NCI-H774 (cell line): Measurements from ENCODE around the gene GPR15LG.

Experiments used
- DNase-seq: peaks from one replicate; lab custom pipeline; 2025; lab: John Stamatoyannopoulos, UW

The GPR15LG gene

DNA sequence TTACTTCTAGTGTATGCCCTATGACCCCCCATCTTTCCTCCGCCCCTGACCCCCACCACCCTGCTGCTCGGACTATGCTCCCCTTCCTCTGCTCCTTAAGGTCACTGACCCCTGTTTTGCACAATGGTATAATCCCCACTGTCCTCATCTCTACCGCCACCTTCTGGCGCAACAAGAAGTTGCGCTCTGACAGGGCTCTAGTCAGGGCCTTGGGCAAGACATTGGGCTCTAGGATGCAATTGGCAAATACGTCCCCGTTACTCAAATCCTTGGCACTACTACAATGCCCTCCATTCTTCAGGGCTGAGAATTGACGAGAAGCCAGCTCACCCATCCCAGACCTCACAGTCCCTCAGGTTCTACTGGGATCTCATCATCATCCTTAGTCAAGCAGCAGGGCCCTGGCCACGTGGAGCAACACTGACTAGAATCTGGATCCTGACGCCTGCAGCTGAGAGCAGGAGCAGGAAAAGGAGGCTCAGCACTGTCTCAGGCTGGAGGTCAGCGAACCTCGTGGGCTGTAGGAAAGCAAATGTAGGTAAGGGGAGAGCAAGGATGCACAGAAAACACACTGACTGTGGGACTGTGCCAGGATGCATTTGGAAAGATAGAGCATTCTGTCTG lies 41.1 kb downstream of the GPR15LG start:
- DNase-seq: no peak

DNA sequence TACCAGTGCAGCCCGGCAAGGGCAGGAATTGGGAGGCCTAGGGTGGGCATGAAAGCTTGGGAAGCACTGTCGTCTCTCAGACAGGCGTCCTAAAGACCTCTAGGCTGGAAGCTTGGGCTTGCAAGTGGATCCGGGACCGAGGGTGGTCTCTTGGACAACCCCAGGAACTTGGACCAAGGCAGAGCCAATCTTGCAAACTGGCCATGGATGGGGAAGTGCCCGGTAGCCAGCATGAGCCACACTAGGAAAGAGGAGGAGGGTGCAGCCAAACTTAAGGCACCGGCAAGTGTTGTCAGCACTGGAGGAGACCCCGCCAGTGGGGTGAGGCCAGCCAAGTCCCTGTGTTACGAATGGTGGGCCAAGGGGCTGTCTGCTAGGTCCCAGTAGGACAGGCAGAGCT lies 43.2 kb downstream of the GPR15LG start:
- no peak for DNase-seq

DNA sequence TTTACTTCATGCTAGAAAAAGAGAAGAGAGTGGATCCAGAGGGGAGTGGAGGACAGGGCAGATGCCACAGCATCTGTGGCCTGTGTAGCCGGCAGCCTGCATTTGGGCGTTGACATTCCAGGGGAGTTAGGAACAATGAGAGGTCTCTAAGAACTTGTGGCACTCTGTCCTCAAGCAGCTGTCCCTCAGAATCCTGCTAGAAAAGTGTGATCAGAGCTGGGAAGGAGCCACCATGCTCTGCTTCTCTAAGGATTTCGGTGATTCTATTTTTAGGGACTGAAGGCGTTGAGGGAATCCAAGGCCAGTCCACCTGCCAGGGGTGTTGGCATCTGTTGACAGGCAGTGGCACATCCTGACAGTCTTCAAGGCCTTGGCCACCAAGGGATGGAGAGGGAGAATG lies 44.1 kb downstream of the GPR15LG start:
- DNase-seq: no peak

- no peak for DNase-seq
Observed at GRCh38 chr10:84221916-84222315, 48.3 kb downstream of the GPR15LG start.

GRCh38 chr10:84224411-84225028 lies 50.9 kb downstream of the GPR15LG start:
- no peak for DNase-seq

DNA sequence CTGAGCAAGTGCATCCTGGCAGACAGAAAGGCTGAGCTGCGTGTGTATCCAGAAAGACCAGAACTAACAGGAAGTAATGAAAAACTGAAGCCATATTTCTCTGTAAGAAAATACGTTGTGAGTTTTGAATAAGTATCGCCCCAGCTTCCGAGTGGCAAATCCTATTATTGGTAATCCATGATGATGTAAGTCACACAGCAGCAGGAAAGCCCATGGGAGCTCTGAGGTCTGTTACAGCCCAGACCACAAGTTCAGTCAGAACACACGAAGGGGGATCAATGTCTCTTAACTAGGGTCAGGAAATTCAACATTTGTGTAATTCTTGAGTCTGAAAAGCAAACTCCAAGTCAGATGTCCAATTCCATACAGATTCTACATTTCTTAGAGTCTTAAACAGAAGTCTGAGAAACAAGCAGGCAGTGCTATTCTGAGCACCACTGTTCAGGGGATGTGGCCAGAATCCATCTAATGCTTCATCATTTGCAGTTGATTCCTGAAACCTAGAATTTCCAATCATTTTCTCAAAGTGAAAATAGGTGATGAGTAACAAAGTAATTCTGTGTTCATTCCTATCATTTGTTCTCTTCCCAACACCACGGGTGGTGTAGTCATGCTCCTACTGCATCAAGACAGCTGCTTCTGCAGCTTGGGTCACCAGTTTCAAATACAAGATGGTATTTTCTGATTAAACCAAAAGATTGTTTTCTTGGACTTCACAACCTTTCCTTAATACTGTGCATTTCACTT lies 52.0 kb downstream of the GPR15LG start, which contains the start of gene LRIT2:
LRIT2 (minus strand) TSS at position 118 of the 747 bp plus-strand sequence; CDS start at position 94, 24 bp downstream.
- DNase-seq: no peak

DNA sequence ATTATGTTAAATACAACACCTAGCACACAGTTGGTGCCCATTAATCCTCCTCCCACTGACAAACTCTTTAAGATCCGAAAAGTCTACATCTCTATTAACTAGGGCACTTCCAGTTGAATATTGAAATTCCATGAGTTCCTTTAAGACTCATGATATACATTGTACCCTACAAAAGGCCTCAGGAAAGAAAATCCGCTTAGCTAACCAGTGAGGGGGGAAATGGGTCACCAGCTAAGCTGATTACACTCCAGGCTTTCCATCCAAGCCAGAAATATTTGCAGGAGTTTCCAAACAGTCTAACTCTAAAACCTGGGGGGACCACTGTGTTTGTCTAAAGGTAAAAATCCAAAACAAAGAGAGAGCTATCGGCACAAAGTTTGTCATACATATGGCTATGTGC lies 53.0 kb downstream of the GPR15LG start:
- no peak for DNase-seq

DNA sequence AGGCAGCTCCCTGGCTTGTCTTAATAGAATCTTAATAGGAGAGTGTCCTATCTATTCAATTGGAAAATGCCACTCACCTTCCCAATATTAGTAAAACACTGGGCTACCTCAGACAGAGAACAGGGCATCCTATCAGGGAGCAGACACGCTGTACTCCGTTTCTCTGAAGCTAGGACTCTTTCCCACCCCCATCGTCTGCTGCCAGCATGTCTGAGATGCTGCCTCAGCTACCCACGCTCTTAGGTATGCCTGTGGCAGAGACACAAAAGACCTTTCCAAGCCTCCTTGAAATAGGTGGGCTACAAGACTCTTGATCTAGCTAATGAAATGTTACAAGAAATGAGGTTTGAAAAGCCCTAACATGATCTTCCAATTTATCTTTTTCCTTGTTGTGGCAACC lies 54.2 kb downstream of the GPR15LG start:
- no peak for DNase-seq

DNA sequence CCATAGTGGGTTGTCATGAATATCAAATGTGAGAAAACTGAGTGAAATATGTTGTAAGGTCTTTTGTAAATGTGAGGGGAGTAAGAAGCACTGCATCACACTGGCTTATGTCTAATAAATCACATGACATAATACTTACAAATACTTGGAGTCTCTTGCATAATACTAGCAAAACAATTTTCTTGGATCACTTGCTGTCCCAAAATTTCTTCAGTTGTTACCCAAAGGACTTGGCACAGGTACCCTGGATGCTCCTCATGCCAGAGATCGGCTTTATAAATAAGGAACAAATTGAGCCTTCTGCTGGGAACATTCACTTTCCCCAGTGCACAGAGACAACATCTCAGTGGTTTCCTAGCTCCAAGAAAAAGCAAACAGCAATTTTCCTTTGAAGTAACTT lies 56.8 kb downstream of the GPR15LG start:
- no peak for DNase-seq

DNA sequence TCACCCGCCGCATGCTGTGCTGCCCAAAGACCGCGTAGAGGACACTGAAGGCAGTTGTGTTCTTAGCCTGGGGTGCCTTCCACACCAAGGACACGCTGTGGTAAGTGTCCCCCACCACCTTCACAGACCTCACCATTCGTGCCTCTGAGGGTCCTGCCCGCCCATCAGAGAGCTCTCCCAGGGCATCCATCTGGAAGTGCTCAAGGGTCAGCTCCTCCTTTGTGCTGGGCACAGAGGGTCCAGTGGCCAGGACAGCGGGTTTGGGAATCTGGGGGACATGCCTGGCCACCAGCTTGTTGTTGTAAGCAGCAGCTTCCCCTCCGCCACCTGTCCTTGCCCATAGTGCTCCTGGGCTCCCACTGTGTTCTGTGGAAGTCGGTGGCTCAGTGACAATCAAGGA lies 58.8 kb downstream of the GPR15LG start:
- no peak for DNase-seq

DNA sequence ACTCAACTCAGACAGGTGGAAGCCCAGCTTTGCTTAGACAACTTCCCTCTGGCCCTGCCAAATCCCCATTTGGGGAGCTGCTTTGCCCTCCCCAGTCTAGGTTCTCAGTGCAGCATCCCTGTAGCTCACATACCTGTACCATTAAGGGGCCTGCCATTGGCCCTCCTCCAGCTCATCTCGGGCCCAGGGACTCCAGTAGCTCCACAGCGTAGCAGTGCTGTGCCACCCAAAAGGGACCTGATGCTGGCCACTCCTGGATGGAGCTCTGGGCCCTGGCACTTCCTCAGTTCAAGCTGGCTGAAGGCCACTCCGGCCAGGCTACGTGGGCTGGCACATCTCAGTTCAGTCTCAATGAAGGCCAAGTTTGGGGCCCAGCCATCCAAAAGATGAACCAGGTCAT lies 60.3 kb downstream of the GPR15LG start:
- no peak for DNase-seq

- DNase-seq: no peak
Observed at GRCh38 chr10:84234479-84234878, 60.9 kb downstream of the GPR15LG start.
